Mucosa of descending colon (tissue), 3 donors: ENCODE results near the gene CTSK. TPM values are rescaled to one million over a fixed set of nuclear protein-coding genes. Genes with fewer than 3 reads are reported as not detected.
A peak's percentile ranks its signal among the peaks of the same experiment; 100 is the strongest.

Experiments used
- ATAC-seq: fragments of 200-7000 bp; cut with Tn5 transposase; one replicate; pipeline ENCODE4 v1.9.1; 2020; ENCODE audit warnings: mild to moderate bottlenecking, moderate library complexity
- DNase-seq, 3 donors: peaks; one replicate each; pipeline ENCODE4 v3.0.0-alpha.2; 2020
- H3K36me3 ChIP-seq: fragments of 200-600 bp; one replicate; pipeline ENCODE4 v1.8.0; 2021; ENCODE audit warnings: low read depth, mild to moderate bottlenecking
- H3K4me1 ChIP-seq: fragments of 200-600 bp; one replicate; pipeline ENCODE4 v1.8.0; 2021; ENCODE audit warnings: low read depth, mild to moderate bottlenecking
- H3K4me3 ChIP-seq: fragments of 200-600 bp; one replicate; pipeline ENCODE4 v1.8.0; 2021; ENCODE audit warnings: mild to moderate bottlenecking
- H3K9me3 ChIP-seq: fragments of 200-600 bp; one replicate; pipeline ENCODE4 v1.8.0; 2021; ENCODE audit warnings: mild to moderate bottlenecking
- intact Hi-C, 2 donors: fragments of 100-400 bp; cut with DNase I in 1 of 2; cut with micrococcal nuclease in 1 of 2; formaldehyde crosslinking; loops; one replicate each; pipeline versions ENCODE4 v1.11.0 to v1.11.1; 2022; cut with DNase I, micrococcal nuclease
- total RNA-seq, 3 donors: library from RNA; stranded (reverse); fragmentation: NEBNext Ultra II Directional in 2 of 3; extraction: Animal tissue kit (Norgen Biotek cat#: 25700) in 2 of 3; gene quantifications; one replicate each; pipeline versions ENCODE4 v1.2.1 to v1.2.4, GENCODE V29; 2021 to 2023
- TF ChIP-seq, protein P1 (sequence below): fragments of 200-600 bp; IDR thresholded peaks from one replicate; pipeline ENCODE4 v1.8.0; 2022; ENCODE audit warnings: antibody characterized with exemption, mild to moderate bottlenecking
- donor health status: DM: no; HTN: no; CAD: no; lungs with moderate emphysema.
- donor health status: DM: no; HTN: no; CAD: no.
- donor health status: DM: no; HTN: yes; CAD: no.

The CTSK gene
- total RNA-seq, 3 donors from 2014 or later = 15.4 to 64.0 (median 30.3) TPM

DNA sequence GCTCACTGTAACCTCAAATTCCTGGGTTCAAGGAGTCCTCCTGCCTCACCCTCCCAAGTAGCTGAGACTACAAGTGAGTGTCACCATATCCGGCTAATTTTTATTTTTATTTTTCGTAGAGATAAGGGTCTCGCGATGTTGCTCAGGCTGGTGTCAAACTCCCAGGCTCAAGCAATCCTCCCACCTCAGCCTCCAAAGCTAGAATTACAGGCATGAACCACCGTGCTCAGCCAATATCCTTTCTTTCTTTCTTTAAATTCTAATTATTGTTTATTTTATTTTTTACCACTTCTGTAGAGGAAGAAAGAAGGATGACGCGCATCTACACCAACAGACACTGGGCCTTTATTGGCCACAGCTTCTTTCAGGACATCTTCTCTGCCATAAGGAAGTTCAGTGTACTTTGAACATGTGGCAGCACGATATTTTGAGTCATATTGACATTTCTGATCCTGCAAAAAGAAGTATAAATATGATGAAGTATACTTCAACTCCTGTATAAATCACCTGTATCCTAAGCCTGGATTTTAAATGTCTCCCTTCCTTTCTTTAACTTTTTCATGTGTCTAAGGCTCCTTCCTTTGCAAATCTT lies 58.2 kb downstream of the CTSK start:
- DNase-seq = peak in 1 of 3 donors; percentile 41
- TF ChIP-seq, protein P1, sequence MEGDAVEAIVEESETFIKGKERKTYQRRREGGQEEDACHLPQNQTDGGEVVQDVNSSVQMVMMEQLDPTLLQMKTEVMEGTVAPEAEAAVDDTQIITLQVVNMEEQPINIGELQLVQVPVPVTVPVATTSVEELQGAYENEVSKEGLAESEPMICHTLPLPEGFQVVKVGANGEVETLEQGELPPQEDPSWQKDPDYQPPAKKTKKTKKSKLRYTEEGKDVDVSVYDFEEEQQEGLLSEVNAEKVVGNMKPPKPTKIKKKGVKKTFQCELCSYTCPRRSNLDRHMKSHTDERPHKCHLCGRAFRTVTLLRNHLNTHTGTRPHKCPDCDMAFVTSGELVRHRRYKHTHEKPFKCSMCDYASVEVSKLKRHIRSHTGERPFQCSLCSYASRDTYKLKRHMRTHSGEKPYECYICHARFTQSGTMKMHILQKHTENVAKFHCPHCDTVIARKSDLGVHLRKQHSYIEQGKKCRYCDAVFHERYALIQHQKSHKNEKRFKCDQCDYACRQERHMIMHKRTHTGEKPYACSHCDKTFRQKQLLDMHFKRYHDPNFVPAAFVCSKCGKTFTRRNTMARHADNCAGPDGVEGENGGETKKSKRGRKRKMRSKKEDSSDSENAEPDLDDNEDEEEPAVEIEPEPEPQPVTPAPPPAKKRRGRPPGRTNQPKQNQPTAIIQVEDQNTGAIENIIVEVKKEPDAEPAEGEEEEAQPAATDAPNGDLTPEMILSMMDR = no peak
- H3K4me1 ChIP-seq = peaks cover 24% of the 10 kb centered on the region
- H3K9me3 ChIP-seq = no peaks in the 10 kb centered on the region
- peaks cover 6% of the 10 kb centered on the region for H3K36me3 ChIP-seq
- peak; percentile 77 for ATAC-seq
- intact Hi-C loops = no loop called here
- H3K4me3 ChIP-seq = no peak overlapping the region

DNA sequence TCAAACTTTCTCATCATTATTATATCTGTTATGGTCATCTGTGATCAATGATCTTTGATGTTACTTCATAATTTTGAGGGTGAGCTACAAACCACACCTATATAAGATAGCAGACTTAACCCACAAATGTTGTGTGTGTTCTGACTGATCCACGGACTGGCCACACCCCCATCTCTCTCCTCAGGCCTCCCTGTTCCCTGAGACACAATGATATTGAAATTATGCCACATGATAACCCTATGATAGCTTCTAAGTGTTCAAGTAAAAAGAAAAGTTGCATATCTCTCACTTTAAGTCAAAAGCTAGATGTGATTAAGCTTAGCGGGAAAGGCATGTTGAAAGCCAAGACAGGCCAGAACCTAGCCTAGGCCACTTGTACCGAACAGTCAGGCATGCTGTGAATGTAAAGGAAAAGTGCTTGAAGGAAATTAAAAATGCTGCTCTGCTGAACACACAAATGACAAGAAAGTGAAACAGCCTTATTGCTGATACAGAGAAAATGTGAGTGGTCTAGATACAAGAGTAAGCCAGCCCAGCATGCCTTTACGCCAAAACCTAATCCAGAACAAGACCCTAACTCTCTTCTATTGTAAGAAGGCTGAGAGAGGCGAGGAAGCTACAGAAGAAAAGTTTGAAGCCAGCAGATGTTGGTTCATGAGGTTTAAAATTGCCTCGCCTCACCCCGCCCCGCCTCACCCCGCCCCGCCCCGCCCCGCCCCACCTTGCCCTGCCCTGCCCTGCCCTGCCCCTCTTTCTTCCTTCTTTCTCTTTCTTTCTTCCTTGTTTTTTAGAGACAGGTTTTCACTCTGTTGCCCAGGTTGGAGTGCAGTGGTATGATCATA lies 59.0 kb downstream of the CTSK start:
- H3K4me3 ChIP-seq = no peak overlapping the region
- no peaks in the 10 kb centered on the region for H3K9me3 ChIP-seq
- TF ChIP-seq, protein P1 = no peak
- H3K4me1 ChIP-seq = peaks cover 24% of the 10 kb centered on the region
- DNase-seq (no peak), ATAC-seq (peak; percentile 70)
- peaks cover 6% of the 10 kb centered on the region for H3K36me3 ChIP-seq
- intact Hi-C loops = no loop called here

Other genes starting within 250 kb of the CTSK start
- gene MCL1, start 228.7 kb downstream of the CTSK start, total RNA-seq = 100 to 1,000 TPM; 221 to 258 (median 236) TPM
- 100 to 1,000 TPM; 174 to 213 (median 194) TPM for gene ENSA, start 178.6 kb downstream of the CTSK start, total RNA-seq
- 100 to 1,000 TPM in 1 of 3 donors, 10 to 100 TPM in 2; 62.8 to 105 (median 69.4) TPM for gene GOLPH3L, start 111.1 kb downstream of the CTSK start, total RNA-seq
- 1 to 10 TPM in 2 of 3 donors, under 1 TPM in 1; 0.82 to 1.4 (median 1.3) TPM for gene HORMAD1, start 87.4 kb downstream of the CTSK start, total RNA-seq
- 100 to 1,000 TPM; 290 to 577 (median 544) TPM for gene CTSS, start 42.5 kb downstream of the CTSK start, total RNA-seq
- gene ARNT, start 68.3 kb upstream of the CTSK start, total RNA-seq = 10 to 100 TPM; 42.1 to 54.6 (median 42.7) TPM
- not detected for gene CTXND2, start 78.9 kb upstream of the CTSK start, total RNA-seq
- 10 to 100 TPM; 35.4 to 49.4 (median 42.8) TPM for gene SETDB1, start 118.1 kb upstream of the CTSK start, total RNA-seq
- gene CERS2, start 166.6 kb upstream of the CTSK start, total RNA-seq = 100 to 1,000 TPM; 142 to 209 (median 186) TPM
- not detected for gene ANXA9, start 174.0 kb upstream of the CTSK start, total RNA-seq
- 10 to 100 TPM; 44.5 to 52.0 (median 51.8) TPM for gene MINDY1, start 198.6 kb upstream of the CTSK start, total RNA-seq
- gene PRUNE1, start 200.2 kb upstream of the CTSK start, total RNA-seq = 10 to 100 TPM; 21.3 to 27.5 (median 23.3) TPM
- 1 to 10 TPM in 1 of 3 donors, under 1 TPM in 2; 0.41 to 1.1 (median 0.63) TPM for gene BNIPL, start 228.3 kb upstream of the CTSK start, total RNA-seq
- gene C1orf56, start 239.5 kb upstream of the CTSK start, total RNA-seq = 1 to 10 TPM; 1.3 to 4.0 (median 1.3) TPM